Stimulated activated CD4-positive, alpha-beta T cell treated with anti-CD3 and anti-CD28 coated beads, TNF-alpha, amount 100 ng/mL, for 48 hours (primary cell): ENCODE measurements around the gene GP1BB.

ENCODE experiments used
- DNase-seq, 3 donors: peaks; one replicate each; pipeline ENCODE4 v3.0.0-alpha.2; 2020; ENCODE audit warnings: low read depth in 3 of 3

Gene GP1BB

GRCh38 chr22:19714312-19715187, 8.8 kb upstream of the GP1BB start, which contains the start of gene SEPTIN5:
Gene SEPTIN5, plus strand, starts transcription at chr22:19714503. Its CDS starts 86 bp downstream, at chr22:19714589.
- no peak for DNase-seq

- no peak for DNase-seq
These were observed 8.0 kb upstream of the GP1BB start for GRCh38 chr22:19715188-19715930.

GRCh38 chr22:19716041-19716828, 7.1 kb upstream of the GP1BB start:
- no peak for DNase-seq

GRCh38 chr22:19716829-19717105, 6.6 kb upstream of the GP1BB start:
- DNase-seq: no peak

- DNase-seq: no peak
These were observed 6.2 kb upstream of the GP1BB start for GRCh38 chr22:19717181-19717580.

- peak; percentile 54 to 63 (median 62) for DNase-seq
These were observed 5.5 kb upstream of the GP1BB start for GRCh38 chr22:19717691-19718455.

GRCh38 chr22:19718456-19719049, 4.8 kb upstream of the GP1BB start:
- DNase-seq: no peak

GRCh38 chr22:19719050-19719482, 4.3 kb upstream of the GP1BB start:
- DNase-seq: no peak

- DNase-seq: no peak
These were observed 3.8 kb upstream of the GP1BB start for GRCh38 chr22:19719488-19720021.

GRCh38 chr22:19720150-19720827, 3.0 kb upstream of the GP1BB start:
- no peak for DNase-seq

- no peak for DNase-seq
These were observed 2.4 kb upstream of the GP1BB start for GRCh38 chr22:19720999-19721329.

- no peak for DNase-seq
These were observed 1.8 kb upstream of the GP1BB start for GRCh38 chr22:19721330-19722177.

GRCh38 chr22:19722178-19722981, 959 bp upstream of the GP1BB start:
- no peak for DNase-seq

- no peak for DNase-seq
These were observed 432 bp upstream of the GP1BB start for GRCh38 chr22:19722982-19723231.

- DNase-seq: peak in 2 of 3 donors; percentile 18 to 28
These were observed 866 bp downstream of the GP1BB start for GRCh38 chr22:19723983-19724827.

- no peak for DNase-seq
These were observed 1.8 kb downstream of the GP1BB start for GRCh38 chr22:19724927-19725661.
